HG02884 (cell line): ENCODE results near the gene HTD2.
"Not testable (repeated sequence)": the region's sequence is repeated elsewhere in the genome, so short reads cannot be mapped to it uniquely, and the experiment has no call there.

Experiments used
- ATAC-seq: cut with Tn5 transposase; IDR thresholded peaks from one replicate; pipeline ENCODE4 v1.9.1; 2021; ENCODE audit warnings: mild to moderate bottlenecking, moderate library complexity; ENCODE audit not compliant: unreplicated experiment

HTD2 gene

DNA sequence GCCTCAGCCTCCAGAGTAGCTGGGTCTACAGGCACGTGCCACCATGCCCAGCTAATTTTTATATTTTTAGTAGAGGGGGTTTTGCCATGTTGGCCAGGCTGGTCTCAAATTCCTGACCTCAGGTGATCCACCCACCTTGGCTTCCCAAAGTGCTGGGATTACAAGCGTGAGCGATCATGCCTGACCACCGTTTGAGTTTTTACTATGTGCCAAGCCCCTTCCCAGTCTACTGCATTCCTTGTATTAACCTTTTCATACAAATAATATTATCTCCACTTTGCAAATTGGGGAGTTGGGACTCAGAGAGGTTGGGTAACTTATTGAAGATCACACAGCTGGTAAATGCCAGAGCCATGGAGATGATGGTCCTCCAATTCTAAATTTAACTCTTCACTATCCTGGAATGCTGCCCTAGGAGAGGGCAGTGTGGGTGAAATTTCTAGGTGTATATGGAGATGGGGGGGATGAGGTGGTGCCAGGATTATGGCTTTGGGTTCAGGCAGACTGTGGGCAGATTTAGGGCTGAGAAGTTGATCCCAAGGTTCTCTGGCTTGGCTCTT, 25.4 kb downstream of the HTD2 start:
- no peak for ATAC-seq

DNA sequence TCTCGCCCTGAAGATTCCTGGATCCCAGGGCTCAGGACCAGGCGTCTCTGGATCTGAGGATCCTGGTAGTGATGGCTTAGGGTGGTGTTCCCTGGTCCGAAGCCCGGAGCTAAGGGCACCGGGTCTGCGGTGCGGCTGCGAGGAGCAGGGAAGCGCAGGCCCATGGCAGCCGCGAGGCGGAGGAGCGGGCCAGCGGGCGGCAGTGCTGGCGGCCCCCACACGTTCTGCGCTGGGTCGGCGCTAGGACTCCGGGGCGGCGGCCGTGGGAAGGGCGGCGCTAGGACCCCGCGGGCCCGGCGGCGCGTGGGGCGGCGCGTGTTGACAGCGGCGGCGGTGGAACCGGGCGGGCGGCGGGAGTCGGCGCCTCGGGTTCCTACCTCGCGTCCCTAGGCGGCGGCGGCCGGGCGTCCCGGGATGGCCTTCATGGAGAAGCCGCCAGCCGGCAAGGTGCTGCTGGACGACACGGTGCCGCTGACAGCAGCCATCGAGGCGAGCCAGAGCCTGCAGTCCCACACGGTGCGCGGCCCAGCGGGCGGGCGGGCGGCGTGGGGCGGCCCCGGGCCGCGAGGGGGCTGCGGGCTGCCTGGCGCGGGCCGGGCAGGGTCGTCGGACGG, 26.4 kb downstream of the HTD2 start, which contains the start of gene PXK:
TSS of gene PXK (plus strand) at position 318 of the 614 bp plus-strand sequence. CDS start at position 415, 97 bp downstream.
- ATAC-seq, result peak; percentile 86

DNA sequence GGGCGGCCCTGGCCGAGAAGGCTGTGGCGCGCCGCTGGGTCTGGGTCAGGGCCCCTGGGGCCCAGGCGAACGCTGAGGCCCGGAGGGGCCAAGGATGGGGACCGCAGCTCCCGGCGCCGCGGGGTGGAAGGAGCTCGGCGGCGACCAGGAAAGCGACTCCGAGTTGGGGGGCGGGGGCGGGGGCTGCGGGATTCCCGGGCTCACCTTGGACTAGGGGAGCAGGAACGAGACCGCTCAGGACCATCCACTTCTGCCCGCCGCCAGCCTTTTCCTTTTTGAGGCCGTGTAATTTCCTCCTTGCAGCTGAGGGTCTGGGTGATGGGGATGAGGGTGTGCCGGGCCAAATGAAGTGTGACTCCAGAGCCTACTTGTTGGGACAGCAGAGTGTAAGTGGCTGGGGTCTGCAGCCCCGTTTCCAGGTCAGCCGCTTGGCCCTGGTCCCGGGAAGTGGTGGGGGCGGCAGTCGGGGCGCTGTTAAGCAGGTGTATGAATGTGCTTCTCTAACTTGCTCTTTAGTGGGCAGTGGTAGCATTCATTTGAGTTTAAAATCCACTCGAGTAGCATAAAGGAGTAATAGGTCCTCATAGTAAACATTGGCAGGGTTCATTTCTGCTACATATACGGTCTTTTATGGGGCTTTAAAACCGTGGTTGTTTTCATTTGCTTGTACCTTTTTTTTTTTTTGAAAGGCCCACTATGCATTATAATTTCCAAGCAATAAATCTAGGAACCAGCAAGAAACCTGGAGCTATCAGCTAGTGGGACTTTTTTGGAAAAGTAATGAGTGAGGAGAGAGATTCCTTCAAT, 27.1 kb downstream of the HTD2 start:
- ATAC-seq, result peak; percentile 18

DNA sequence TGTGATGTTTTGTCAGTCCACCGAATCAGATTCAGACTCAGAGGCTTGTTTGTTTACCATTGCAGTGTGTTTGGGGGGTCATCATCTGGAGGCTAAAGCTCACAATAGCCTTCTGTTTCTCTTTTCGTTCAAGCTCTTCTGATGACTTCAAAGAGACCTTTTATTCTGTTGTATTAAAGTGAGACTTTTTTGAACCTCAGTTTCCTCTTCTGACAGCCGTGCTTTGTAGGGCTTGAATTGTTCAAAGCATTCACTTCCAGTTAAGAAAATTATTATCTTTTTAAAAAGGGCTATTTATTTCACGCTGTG, 27.6 kb downstream of the HTD2 start:
- ATAC-seq, result no peak

DNA sequence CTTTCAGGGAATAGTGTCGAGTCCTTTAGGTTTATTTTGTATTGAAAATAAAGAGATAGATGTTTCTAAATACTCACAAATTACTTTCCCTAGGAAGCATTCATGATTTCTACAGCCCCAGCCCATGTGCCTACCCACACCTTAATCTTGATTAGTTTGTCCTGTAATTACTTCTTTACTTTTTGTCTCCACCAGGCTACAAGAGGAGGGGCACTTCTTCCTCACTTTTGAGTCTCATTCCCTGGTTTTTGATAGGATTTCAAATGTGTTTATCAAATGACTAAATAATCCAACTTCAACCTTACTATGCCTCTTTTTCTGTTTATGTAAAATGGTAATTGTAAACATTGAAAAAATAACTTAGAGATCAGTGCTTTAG, 28.2 kb downstream of the HTD2 start:
- ATAC-seq, result no peak

DNA sequence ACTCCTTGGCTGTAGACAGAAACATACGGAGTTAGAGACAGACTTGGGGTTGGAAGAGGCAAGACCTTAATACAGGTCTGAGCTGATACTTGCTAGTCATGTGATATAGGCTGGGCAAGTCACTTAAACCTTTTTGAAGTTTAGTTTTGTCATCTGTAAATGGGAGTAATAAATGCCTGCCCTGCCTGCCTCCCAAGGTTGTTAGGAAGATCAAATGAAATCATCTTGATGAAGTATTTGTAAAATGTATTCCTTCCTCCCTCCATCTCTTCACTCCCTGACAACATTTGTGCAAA, 29.3 kb downstream of the HTD2 start:
- no peak for ATAC-seq

DNA sequence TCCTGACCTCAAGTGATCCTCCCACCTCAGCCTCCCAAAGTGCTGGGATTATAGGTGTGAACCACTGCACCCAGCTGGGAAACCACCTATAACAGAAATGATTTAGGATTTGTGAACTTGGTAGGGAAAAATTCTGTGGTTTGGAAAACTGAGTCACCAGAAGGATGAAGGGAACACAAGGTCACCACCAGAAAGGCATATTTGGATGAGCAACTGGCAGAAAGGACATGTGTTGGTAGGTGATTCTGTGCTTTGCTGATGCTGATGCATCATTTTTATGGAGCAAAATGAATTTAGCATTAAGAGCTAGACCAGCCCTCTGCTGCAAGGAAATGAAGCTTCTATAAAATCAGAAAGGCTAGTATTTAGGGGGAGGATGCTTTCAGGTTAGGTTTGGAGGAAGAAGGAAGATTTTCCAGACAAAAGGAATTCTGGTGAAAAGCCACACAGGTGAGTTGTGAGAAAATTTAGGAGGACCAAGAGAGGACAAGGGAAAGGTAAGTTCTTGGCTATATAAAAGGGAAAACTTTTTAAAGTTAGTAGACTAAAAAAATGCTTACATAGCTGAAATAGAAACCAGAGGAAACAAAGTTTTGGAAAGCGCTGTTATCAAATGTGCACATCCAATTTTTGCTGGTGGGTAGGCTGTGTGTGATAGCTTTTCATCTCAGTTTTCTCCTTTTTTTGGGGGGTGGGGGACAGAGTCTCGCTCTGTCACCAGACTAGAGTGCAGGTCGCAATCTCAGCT, 30.0 kb downstream of the HTD2 start:
- no peak for ATAC-seq

DNA sequence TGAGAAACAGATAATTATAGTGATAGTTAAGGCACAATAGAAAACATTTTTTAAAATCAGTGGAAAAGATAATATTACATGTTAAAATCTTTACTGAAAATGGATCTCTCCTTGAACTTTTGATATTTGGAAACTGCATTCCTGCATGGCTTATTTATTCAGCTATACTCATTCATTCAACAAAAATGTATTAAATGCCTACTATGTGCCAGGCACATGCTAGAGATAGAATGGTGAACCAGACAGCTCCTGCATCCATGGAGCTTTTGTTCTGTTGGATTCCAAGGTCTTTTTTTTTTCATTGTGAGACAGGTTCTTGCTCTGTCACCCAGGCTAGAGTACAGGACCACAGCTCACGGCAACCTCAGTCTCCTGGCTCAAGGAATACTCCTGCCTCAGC, 30.9 kb downstream of the HTD2 start:
- no peak for ATAC-seq

DNA sequence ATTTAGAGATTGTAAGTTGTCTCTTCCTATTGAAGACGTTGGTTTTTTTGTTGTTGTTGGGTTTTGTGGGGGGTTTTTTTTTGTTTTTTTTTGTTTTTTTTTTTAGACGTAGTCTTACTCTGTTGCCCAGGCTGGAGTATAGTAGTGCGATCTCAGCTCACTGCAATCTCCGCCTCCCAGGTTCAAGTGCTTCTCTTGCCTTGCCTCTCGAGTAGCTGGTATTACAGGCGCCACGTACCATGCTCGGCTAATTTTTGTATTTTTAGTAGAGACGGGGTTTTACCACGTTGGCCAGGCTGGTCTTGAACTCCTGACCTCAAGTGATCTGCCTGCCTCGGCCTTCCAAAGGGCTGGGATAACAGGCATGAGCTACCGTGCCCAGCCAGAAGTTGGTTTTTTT, 32.8 kb downstream of the HTD2 start:
- ATAC-seq, result not testable (repeated sequence)

DNA sequence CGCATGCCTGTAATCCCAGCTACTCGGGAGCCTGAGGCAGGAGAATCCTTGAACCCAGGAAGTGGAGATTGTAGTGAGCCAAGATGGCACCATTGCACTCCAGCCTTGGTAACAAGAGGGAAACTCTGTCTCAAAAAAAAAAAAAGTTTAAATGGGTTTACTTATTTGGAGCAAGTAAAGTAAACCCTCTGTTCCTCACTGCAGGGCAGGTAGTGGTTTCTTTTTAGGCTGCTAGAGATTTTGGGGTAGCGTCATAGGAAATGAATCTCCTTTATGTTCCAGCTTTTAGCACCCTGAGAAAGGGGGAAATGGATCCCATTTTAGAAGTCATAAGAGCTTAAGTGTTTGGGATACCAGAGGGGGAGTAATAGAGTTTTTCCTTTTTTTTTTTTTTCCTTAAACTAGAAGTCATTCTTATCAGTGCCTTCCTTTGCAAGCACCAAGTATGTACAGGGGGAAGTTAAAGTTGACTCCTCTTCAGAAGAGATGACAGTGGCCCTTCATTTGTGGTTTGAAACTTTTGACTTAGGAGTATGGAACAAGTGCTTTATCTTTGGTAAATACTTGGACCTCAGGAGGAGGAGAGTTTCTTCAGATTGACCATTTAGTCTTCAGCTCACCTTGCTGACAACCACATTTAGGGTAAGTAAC, 34.4 kb downstream of the HTD2 start:
- no peak for ATAC-seq

DNA sequence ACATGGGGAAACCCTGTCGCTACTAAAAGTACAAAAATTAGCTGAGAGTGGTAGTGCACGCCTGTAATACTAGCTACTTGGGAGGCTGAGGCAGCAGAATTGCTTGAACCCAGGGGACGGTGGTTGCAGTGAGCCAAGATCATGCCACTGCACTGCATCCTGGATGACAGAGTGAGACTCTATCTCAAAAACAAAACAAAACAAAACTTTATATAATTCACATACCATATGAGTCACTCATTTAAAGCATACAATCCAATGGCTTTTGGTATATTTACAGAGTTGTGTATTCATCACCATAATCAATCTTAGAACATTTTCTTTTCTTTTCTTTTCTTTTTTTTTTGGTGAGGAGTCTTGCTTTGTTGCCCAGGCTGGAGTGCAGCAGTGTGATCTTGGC, 35.1 kb downstream of the HTD2 start:
- ATAC-seq, result no peak

DNA sequence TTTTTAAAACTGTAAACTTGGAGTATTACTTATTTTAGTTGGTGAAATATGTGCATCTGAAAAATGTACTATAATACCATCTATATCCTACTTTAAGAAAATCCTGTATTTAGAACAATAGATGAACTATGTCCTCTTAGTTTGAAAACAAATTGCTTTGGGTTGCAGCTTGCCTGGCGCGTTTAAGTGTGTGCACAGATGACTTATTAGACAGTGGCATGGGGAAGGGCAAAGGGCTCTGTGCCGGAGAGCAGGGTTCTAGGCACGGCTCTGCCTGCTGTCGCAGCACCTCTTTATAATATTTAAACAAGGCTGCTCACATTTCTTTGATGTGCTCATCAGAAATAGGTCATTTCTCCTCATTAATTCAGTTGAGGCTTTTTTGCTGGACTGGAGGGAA, 36.4 kb downstream of the HTD2 start:
- ATAC-seq, result no peak

DNA sequence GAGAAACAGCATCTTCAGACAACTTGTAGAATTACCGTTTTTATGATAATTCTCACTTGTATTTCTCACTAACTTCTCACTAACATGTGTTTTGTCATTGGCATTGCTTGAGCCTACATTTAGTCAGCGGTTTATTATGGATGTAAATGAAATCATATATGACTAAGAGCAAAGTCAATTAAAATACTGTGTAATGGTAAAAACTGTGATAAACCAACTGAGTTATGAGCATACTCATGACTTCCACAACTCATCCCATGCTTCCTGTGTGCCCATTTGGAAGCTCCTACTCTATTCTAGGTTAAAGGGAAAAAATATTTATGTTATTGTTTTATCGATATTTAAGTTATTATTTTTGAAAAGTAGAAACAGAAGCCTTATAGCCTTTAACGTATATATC, 39.1 kb downstream of the HTD2 start:
- no peak for ATAC-seq

DNA sequence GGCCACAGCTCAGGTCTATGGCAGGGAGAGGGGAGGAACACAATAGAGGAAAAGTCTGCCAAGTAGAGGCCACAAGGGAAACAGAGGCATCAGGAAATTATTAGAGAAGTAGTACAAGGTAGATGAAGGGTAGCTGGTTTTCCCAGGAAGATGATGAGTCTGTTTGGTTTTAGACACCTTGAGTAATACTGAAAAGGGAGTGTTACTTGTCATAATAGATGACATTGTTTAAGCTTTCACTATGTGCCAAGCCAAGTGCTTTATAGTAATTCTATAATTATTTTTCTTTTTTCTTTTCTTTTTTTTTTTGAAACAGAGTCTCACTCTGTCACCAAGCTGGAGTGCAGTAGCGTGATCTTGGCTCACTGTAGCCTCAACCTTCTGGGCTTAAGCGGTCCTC, 40.0 kb downstream of the HTD2 start:
- ATAC-seq, result no peak

DNA sequence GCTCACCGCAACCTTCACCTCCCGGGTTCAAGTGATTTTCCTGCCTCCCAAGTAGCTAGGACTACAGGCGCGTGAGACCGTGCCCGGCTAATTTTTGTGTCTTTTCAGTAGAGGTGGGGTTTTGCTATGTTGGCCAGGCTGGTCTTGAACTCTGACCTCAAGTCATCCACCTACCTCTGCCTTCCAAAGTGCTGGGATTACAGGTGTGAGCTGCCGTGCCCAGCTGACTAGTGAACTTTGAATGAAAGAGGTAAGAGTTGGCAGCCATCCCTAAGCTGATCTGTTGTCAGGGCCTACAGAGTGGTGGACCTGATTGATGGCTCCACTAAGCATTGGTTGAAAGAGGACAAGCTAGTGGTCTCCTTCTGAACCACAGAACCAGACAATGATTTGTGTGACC, 41.7 kb downstream of the HTD2 start:
- no peak for ATAC-seq

DNA sequence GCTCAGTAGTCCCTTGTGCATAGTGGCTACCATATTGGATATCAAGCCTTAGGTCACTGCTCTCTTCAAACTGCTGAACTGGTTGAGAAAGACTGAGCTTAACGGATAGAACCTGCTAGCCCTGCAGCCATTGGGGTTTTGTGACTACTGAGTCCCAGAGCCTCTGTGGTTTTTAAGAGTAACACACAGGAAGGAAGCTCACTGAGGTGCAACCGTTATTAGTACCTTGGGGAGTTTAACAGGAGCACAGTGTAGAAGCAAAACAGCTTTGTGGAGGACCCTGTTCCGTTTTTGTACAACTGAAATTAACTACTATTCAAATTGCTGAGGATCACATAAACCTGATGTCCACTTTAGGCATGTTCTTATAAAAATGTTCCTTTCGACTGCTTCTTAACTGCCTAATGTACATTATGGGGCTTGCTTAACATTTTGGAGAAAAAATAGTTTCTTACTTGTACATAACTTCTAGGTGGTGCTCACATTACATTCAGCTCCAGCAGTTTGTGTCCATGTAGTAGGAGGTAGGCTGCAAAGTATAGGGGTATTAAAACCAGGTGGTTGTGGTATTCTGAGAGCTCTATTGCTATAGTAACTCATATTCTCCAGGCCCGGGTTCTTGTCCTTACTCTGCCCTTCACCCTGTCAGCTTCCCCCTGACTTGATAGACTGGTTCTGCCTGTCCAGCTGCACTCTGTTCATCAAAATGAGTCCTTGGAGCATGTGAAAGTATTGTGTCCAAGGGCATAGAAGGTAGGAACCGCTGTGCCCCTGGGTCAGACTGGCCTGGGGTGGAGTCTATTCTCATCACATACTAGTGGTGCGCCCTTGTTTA, 43.7 kb downstream of the HTD2 start:
- ATAC-seq, result peak; percentile 85

DNA sequence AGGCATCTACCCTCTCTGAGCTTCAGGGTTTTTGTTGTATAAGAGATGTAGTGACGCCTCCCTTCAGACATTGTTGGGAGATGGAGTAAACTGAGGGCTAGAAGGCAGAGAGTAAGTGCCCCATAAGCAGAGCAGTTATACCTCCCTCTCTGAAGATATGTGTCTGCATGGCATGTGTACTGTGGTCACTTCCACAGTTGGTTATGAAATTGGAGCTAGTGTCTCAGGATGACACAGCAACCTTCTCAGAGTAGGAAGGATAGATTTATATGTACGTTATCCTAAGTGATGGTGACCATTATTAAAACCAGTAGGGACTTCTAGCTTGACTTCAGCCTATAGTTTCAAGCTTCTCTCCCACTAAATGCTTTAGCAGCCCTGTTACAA, 44.3 kb downstream of the HTD2 start:
- ATAC-seq, result no peak

DNA sequence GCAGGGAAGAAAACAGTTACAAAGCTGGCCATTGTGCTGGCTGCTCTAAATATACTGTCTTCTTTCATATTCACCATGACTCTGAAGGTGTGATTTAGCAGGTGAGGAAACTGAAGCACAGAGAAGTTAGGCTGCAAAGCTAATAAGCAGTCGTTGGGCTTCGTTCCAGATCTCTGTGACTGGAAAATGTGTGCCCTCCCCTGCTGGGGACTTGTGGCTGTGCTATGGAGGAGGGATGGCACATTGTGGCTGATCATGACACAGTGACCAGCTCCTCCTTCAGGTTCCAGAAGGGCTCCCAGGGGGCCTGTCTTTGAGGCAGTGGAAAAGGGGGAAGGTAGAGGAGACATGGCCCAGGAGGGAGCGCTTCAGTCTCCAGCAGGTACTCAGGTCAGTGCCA, 45.6 kb downstream of the HTD2 start:
- no peak for ATAC-seq

DNA sequence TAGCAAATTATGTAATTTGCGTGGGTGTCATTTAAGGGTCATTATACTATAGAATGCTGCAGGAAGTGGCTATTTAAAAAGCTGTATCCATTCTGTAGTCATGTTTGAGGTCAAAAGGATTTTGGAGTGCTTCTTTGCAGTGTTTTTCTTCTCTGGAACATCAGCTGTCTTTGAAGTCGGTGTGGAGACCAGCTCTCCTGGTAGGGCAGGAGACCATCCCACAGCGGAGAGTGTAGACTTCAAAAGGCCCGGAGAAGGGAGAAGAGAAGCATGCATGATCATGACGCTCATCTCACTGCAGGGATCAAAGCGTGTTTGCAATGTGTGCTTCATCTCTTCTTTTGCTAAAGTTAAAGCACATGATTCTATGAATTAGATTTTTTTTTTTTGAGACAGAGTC, 46.3 kb downstream of the HTD2 start:
- ATAC-seq, result no peak

DNA sequence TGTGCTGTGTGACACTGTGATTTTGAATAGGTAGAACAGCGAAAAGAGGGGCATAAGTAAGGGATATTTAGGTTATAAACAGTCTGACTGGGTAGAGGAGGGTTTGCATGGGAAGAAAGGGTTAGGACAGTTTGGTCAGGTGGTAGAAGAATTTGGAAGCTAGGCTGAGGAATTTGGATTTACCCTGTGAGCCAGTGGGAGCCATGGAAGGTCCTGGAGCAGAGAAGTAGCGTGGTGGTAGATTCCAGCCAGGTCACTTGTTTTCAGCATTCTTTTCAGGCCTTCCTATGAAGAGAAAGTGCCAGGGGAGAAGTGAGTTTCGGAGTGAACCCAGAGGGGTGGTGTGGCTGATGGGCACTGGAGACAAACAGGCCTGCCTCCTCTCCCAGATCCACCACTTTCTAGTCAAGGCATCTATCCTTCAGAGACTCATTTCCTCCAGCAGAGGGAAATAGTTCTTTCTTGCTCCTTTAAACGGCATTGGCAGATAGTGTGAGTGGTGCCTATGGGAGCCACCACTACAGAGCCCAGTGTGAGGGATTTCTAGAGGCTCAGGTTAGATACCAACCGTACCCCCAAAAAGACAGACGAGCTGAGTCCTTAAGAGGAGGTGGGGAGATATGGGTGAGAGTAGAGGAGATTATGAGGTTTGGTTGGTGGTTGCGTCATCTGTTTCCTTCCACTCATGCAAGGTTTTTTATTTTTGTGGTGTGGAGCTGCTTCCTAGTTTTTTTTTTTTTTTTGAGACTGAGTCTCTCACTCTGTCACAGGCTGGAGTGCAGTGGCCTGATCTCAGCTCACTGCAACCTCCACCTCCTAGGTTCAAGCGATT, 47.6 kb downstream of the HTD2 start:
- ATAC-seq, result no peak
